Measurements from ENCODE around the gene GRIK1. TPM values are rescaled to one million over a fixed set of nuclear protein-coding genes. Genes with fewer than 3 reads are reported as not detected.

Gene GRIK1
- total RNA-seq, 2 experiments from 2014 or later, result not detected

DNA sequence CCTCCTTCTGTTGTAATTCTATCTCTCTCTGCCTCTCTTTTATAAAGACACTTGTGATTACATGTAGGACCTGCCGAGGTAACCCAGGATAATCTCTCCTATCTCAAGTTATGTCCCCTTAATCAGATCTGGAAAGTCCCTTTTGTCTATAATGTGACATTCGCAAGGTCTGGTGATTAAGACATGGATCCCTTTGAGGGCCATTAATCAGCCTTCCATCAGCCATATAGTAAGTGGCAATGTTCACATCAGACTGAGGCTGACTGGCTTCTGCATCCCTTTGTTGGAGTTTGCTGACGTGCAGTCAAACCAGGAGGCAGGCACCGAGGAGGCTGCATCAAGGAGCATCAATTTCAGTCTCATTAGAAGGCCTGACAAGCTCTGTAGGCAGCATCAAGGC is 431.5 kb downstream of the GRIK1 start:
- ChIA-PET CTCF (no interaction called here), POLR2A (no interaction called here)
- peaks cover 21% of the 10 kb centered on the region for H3K36me3 Mint-ChIP-seq (ENCODE audit: low read depth)
- peaks cover 4% of the 10 kb centered on the region for H3K4me1 Mint-ChIP-seq (ENCODE audit: low read depth)
- TF ChIP-seq, protein P1, sequence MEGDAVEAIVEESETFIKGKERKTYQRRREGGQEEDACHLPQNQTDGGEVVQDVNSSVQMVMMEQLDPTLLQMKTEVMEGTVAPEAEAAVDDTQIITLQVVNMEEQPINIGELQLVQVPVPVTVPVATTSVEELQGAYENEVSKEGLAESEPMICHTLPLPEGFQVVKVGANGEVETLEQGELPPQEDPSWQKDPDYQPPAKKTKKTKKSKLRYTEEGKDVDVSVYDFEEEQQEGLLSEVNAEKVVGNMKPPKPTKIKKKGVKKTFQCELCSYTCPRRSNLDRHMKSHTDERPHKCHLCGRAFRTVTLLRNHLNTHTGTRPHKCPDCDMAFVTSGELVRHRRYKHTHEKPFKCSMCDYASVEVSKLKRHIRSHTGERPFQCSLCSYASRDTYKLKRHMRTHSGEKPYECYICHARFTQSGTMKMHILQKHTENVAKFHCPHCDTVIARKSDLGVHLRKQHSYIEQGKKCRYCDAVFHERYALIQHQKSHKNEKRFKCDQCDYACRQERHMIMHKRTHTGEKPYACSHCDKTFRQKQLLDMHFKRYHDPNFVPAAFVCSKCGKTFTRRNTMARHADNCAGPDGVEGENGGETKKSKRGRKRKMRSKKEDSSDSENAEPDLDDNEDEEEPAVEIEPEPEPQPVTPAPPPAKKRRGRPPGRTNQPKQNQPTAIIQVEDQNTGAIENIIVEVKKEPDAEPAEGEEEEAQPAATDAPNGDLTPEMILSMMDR (IDR thresholded peaks at IDR 0.05), result no peak
- H3K27ac Mint-ChIP-seq, result no peak overlapping the region
- H3K4me3 Mint-ChIP-seq, result no peak overlapping the region
- H3K27me3 Mint-ChIP-seq, result no peaks in the 10 kb centered on the region
- H3K9me3 Mint-ChIP-seq, result peaks cover 4% of the 10 kb centered on the region
- intact Hi-C loops (cut with micrococcal nuclease), result no loop called here
- ATAC-seq (no peak), DNase-seq (no peak)

DNA sequence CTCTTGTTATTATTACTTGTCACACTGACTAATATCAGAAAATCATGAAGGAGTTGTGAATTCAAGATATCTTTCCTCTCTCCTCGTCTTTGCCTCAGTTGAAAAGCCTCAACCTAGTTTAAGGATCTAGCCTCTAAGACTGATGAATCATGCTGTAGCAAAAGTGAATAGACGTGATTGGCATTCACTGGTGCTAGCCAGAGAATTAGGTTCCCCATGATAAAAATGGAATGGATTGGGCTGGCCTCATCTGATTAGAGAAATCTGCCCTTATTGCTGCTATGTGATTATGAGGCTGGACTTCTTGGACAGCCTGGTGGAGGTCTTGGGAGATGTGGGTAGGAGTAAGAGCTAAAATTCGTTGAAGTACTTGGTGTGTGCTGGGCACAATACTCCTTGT is 432.8 kb downstream of the GRIK1 start:
- H3K9me3 Mint-ChIP-seq, result peaks cover 1% of the 10 kb centered on the region
- no peak overlapping the region for H3K27ac Mint-ChIP-seq
- TF ChIP-seq, protein P1 (IDR thresholded peaks at IDR 0.05), result no peak
- no peak for DNase-seq
- no peaks in the 10 kb centered on the region for H3K27me3 Mint-ChIP-seq
- H3K4me3 Mint-ChIP-seq, result no peak overlapping the region
- ChIA-PET POLR2A (no interaction called here), CTCF (no interaction called here)
- peaks cover 17% of the 10 kb centered on the region for H3K36me3 Mint-ChIP-seq (ENCODE audit: low read depth)
- no peak for ATAC-seq
- peaks cover 4% of the 10 kb centered on the region for H3K4me1 Mint-ChIP-seq (ENCODE audit: low read depth)
- intact Hi-C loops (cut with micrococcal nuclease), result no loop called here

DNA sequence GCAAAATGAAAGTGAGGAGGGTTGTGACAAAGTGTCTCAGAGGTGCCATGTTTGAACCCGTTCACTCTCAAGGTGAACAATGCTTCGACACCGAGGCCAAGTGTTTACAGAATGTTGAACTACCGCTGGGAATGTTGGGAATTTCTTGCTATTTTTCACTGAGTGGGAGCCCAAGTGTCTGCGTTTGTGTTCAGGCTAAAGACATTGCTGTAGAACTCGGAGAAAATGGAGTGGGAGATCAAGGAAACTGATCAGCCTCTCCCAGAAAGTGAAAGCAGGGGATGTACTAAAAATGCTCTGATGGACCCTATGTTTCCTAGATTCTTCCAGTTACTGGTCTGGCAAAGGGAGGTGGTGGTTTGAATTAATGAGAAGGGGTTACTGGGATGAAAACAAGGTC is 433.6 kb downstream of the GRIK1 start:
- no peaks in the 10 kb centered on the region for H3K27me3 Mint-ChIP-seq
- intact Hi-C loops (cut with micrococcal nuclease), result no loop called here
- TF ChIP-seq, protein P1 (IDR thresholded peaks at IDR 0.05), result no peak
- ATAC-seq (no peak), DNase-seq (no peak)
- no peak overlapping the region for H3K4me3 Mint-ChIP-seq
- no peaks in the 10 kb centered on the region for H3K9me3 Mint-ChIP-seq
- CTCF ChIA-PET, result no interaction called here
- H3K36me3 Mint-ChIP-seq (ENCODE audit: low read depth), result peaks cover 16% of the 10 kb centered on the region
- H3K4me1 Mint-ChIP-seq (ENCODE audit: low read depth), result peaks cover 4% of the 10 kb centered on the region
- H3K27ac Mint-ChIP-seq, result no peak overlapping the region
- POLR2A ChIA-PET, result no interaction called here

DNA sequence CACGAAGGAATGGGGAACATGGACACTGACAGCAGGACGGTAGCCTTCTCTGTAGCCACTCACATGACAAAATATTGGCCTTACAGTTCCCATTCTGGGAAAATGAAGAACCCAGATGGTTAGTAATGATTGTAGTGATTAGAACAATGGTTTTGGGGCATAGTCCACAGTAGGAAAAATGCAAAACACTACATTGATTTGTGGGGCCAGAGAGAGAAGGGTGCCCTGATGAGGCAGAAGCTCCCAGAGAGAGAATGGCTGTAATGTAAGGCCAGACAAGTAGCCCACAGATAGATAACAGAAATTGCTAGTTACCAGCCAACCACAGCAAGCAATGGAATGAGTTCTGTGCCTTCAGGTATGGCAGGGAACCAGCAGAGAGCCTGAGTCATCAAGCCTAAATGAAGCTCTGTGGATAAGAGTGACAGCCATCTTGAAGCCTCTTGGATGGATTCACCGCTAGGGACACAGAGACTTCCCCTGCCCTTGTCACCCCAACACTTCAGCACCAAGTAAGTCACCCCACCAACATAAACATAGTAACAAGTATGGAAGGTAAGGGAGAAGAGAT is 435.0 kb downstream of the GRIK1 start:
- no peak for ATAC-seq
- TF ChIP-seq, protein P1 (IDR thresholded peaks at IDR 0.05), result no peak
- H3K27me3 Mint-ChIP-seq, result no peaks in the 10 kb centered on the region
- CTCF ChIA-PET, result interaction anchor here (0.9 to 1.3 kb wide), 2 partner anchors 275 to 344 kb away, joined by 3 to 6 read pairs; no protein-coding TSS in a partner anchor
- H3K4me1 Mint-ChIP-seq (ENCODE audit: low read depth), result peaks cover 4% of the 10 kb centered on the region
- H3K9me3 Mint-ChIP-seq, result no peaks in the 10 kb centered on the region
- POLR2A ChIA-PET, result interaction anchor here (0.7 kb wide), 1 partner anchor 44 kb away, joined by 3 read pairs; no protein-coding TSS in a partner anchor
- intact Hi-C loops (cut with micrococcal nuclease), result no loop called here
- H3K4me3 Mint-ChIP-seq, result no peak overlapping the region
- DNase-seq, result no peak
- no peak overlapping the region for H3K27ac Mint-ChIP-seq
- peaks cover 12% of the 10 kb centered on the region for H3K36me3 Mint-ChIP-seq (ENCODE audit: low read depth)

DNA sequence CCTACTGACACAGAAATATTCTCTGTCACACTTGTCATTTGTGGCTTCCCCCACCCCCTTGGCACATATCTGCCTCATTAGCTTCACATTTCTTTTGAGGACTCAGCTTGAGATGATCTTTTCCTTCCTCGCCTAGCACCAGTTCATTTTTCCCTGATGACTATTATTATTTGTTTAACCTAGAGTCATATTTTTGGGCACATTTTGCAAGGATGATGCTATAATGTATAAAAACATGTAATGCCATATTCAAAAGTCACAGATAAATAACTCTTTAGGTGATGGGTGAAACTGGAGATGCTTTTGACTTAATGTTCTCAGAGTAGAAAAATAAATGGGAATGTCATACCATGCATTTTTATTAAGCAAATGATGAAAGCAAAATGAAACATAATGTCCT is 438.3 kb downstream of the GRIK1 start:
- Mint-ChIP-seq H3K36me3 (ENCODE audit: low read depth) (peaks cover 33% of the 10 kb centered on the region), H3K4me1 (ENCODE audit: low read depth) (peaks cover 4% of the 10 kb centered on the region), H3K9me3 (peaks cover 10% of the 10 kb centered on the region), H3K27me3 (no peaks in the 10 kb centered on the region), H3K4me3 (no peak overlapping the region), H3K27ac (no peak overlapping the region)
- intact Hi-C loops (cut with micrococcal nuclease), result no loop called here
- ChIA-PET CTCF (interaction anchor here (0.5 kb wide), 1 partner anchor 1585 kb away, joined by 3 read pairs; no protein-coding TSS in a partner anchor), POLR2A (no interaction called here)
- DNase-seq, result no peak
- ATAC-seq, result no peak
- TF ChIP-seq, protein P1 (IDR thresholded peaks at IDR 0.05), result no peak
